ENCODE results near the gene CAMTA1. TPM values are rescaled to one million over a fixed set of nuclear protein-coding genes. Genes with fewer than 3 reads are reported as not detected.

Gene CAMTA1
- total RNA-seq, 1 donor from 2014 or later, result 77.6 TPM

DNA sequence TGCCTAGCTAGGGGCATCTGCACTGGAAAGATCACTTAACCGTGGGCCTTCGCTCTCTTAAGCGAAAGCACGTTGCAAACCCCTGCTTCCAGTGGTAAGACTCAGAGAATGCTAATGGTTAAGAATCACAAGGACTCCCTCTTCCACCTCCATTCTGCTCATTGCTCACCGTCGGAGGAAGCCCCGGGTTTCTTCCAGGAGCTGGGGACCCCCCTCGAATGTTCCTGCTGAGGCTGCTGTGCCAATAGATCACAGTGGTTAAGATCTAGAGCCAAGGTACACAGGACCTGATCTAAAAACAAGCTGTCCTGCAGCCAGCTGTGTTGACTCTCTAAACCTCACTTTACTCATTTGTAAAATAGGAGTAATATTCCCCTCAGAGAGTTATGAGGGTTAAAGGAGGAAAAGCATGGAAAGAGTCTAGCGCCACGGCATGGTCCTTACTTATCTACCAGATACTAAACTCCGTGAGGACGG lies 986.6 kb downstream of the CAMTA1 start:
- Mint-ChIP-seq H3K27ac (ENCODE audit: unreplicated experiment) (peak overlapping the region; percentile 86), H3K4me1 (ENCODE audit: low read depth, unreplicated experiment) (peaks cover 18% of the 10 kb centered on the region), H3K4me3 (ENCODE audit: unreplicated experiment) (peak overlapping the region; percentile 98), H3K27me3 (ENCODE audit: low read depth, unreplicated experiment) (no peaks in the 10 kb centered on the region), H3K9me3 (ENCODE audit: unreplicated experiment) (no peaks in the 10 kb centered on the region), H3K36me3 (ENCODE audit: low read depth, unreplicated experiment) (peaks cover 11% of the 10 kb centered on the region)
- FAIRE-seq (no peak), DNase-seq (ENCODE audit: low read depth) (no peak)
- peaks cover 50% of the 10 kb centered on the region for H3K79me2 ChIP-seq (ENCODE audit: insufficient read depth, low read length)
- peak overlapping the region; percentile 80 for H3K4me3 ChIP-seq (ENCODE audit: insufficient read depth, low read depth, low read length)
- H2AFZ ChIP-seq (ENCODE audit: low read depth, low read length), result peak overlapping the region; percentile 77
- H4K20me1 ChIP-seq (ENCODE audit: insufficient read depth, low read length), result peaks cover 25% of the 10 kb centered on the region
- H3K27me3 ChIP-seq (ENCODE audit: insufficient read depth, low read length), result no peaks in the 10 kb centered on the region
- H3K4me2 ChIP-seq (ENCODE audit: low read length), result peak overlapping the region; percentile 97
- H3K27ac ChIP-seq (ENCODE audit: low read depth, low read length), result peak overlapping the region; percentile 74
- TF ChIP-seq, protein P1, sequence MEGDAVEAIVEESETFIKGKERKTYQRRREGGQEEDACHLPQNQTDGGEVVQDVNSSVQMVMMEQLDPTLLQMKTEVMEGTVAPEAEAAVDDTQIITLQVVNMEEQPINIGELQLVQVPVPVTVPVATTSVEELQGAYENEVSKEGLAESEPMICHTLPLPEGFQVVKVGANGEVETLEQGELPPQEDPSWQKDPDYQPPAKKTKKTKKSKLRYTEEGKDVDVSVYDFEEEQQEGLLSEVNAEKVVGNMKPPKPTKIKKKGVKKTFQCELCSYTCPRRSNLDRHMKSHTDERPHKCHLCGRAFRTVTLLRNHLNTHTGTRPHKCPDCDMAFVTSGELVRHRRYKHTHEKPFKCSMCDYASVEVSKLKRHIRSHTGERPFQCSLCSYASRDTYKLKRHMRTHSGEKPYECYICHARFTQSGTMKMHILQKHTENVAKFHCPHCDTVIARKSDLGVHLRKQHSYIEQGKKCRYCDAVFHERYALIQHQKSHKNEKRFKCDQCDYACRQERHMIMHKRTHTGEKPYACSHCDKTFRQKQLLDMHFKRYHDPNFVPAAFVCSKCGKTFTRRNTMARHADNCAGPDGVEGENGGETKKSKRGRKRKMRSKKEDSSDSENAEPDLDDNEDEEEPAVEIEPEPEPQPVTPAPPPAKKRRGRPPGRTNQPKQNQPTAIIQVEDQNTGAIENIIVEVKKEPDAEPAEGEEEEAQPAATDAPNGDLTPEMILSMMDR (IDR thresholded peaks at IDR 0.05; ENCODE audit: insufficient read depth, low read depth, low read length), result no peak
- no peak for TF ChIP-seq EZH2 (IDR thresholded peaks at IDR 0.05; ENCODE audit: insufficient read depth, low read length)
- H3K9me3 ChIP-seq (ENCODE audit: insufficient read depth, low read depth, low read length), result no peaks in the 10 kb centered on the region
- peaks cover 12% of the 10 kb centered on the region for H3K4me1 ChIP-seq (ENCODE audit: insufficient read depth, low read length)
- peaks cover 11% of the 10 kb centered on the region for H3K36me3 ChIP-seq (ENCODE audit: insufficient read depth, low read length)
- peak overlapping the region; percentile 91 for H3K9ac ChIP-seq (ENCODE audit: low read length)

DNA sequence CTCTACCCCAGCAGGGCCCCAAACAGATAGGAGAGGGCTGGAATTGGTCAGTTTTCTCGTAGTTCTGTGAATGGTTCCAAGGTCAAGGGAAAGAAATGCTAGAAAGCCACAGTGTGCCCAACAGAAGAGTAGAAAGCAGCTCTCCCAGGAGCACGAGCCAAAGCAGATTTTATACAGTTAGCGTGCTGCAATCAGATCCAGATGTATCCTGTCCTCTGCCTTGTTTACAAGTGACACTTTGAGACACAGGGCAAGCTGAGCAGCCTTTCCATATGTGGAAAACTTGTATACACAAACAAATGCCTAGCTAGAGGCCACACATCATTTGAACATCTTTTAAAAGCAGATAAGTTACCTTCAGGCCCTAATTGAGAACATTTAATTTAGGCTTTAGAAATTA lies 992.3 kb downstream of the CAMTA1 start:
- Histone ChIP-seq H3K79me2 (ENCODE audit: insufficient read depth, low read length) (peaks cover 36% of the 10 kb centered on the region), H3K27me3 (ENCODE audit: insufficient read depth, low read length) (no peaks in the 10 kb centered on the region), H2AFZ (ENCODE audit: low read depth, low read length) (no peak overlapping the region), H3K4me3 (ENCODE audit: insufficient read depth, low read depth, low read length) (no peak overlapping the region), H3K9ac (ENCODE audit: low read length) (no peak overlapping the region), H3K4me2 (ENCODE audit: low read length) (no peak overlapping the region), H3K36me3 (ENCODE audit: insufficient read depth, low read length) (peaks cover 46% of the 10 kb centered on the region), H3K9me3 (ENCODE audit: insufficient read depth, low read depth, low read length) (no peaks in the 10 kb centered on the region), H3K4me1 (ENCODE audit: insufficient read depth, low read length) (no peaks in the 10 kb centered on the region), H4K20me1 (ENCODE audit: insufficient read depth, low read length) (peaks cover 27% of the 10 kb centered on the region), H3K27ac (ENCODE audit: low read depth, low read length) (no peak overlapping the region)
- H3K4me3 Mint-ChIP-seq (ENCODE audit: unreplicated experiment), result no peak overlapping the region
- DNase-seq (ENCODE audit: low read depth) (no peak), FAIRE-seq (no peak)
- no peaks in the 10 kb centered on the region for H3K27me3 Mint-ChIP-seq (ENCODE audit: low read depth, unreplicated experiment)
- H3K27ac Mint-ChIP-seq (ENCODE audit: unreplicated experiment), result no peak overlapping the region
- H3K9me3 Mint-ChIP-seq (ENCODE audit: unreplicated experiment), result no peaks in the 10 kb centered on the region
- H3K4me1 Mint-ChIP-seq (ENCODE audit: low read depth, unreplicated experiment), result peaks cover 11% of the 10 kb centered on the region
- peaks cover 16% of the 10 kb centered on the region for H3K36me3 Mint-ChIP-seq (ENCODE audit: low read depth, unreplicated experiment)
- TF ChIP-seq, protein P1 (IDR thresholded peaks at IDR 0.05; ENCODE audit: insufficient read depth, low read depth, low read length), result no peak
- no peak for TF ChIP-seq EZH2 (IDR thresholded peaks at IDR 0.05; ENCODE audit: insufficient read depth, low read length)

DNA sequence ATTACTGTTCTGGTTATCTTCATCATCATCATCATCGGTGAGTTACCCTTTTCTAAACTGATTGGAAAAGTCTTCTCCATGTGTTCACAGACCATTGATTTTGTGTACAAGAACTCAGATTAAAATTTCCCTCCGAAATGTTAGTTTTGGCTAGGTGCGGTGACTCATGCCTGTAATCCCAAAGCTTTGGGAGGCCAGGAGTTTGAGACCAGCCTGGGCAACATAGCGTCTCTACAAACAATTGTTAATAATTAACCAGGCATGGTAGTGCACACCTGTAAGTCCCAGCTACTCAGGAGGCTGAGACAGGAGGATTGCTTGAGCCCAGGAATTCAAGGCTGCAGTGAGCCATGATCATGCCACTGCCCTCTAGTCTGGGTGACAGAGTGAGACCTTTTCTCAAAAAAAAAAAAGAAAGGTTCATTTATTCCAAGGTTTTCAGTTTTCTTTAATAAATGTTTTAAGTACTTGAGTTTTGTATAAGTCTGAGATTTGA lies 992.9 kb downstream of the CAMTA1 start:
- Mint-ChIP-seq H3K27ac (ENCODE audit: unreplicated experiment) (no peak overlapping the region), H3K36me3 (ENCODE audit: low read depth, unreplicated experiment) (peaks cover 16% of the 10 kb centered on the region)
- no peak overlapping the region for H3K27ac ChIP-seq (ENCODE audit: low read depth, low read length)

More for the DNA sequence above, 992.9 kb downstream of the CAMTA1 start:
- peaks cover 30% of the 10 kb centered on the region for H3K79me2 ChIP-seq (ENCODE audit: insufficient read depth, low read length)
- H3K4me1 Mint-ChIP-seq (ENCODE audit: low read depth, unreplicated experiment), result peaks cover 7% of the 10 kb centered on the region
- no peak overlapping the region for H3K9ac ChIP-seq (ENCODE audit: low read length)
- no peak overlapping the region for H3K4me3 ChIP-seq (ENCODE audit: insufficient read depth, low read depth, low read length)
- TF ChIP-seq, protein P1 (IDR thresholded peaks at IDR 0.05; ENCODE audit: insufficient read depth, low read depth, low read length), result no peak
- no peak for TF ChIP-seq EZH2 (IDR thresholded peaks at IDR 0.05; ENCODE audit: insufficient read depth, low read length)
- H3K4me1 ChIP-seq (ENCODE audit: insufficient read depth, low read length), result peaks cover 4% of the 10 kb centered on the region
- peaks cover 27% of the 10 kb centered on the region for H4K20me1 ChIP-seq (ENCODE audit: insufficient read depth, low read length)
- FAIRE-seq (peak; percentile 45), DNase-seq (ENCODE audit: low read depth) (no peak)
- no peaks in the 10 kb centered on the region for H3K27me3 Mint-ChIP-seq (ENCODE audit: low read depth, unreplicated experiment)
- peaks cover 46% of the 10 kb centered on the region for H3K36me3 ChIP-seq (ENCODE audit: insufficient read depth, low read length)
- H3K27me3 ChIP-seq (ENCODE audit: insufficient read depth, low read length), result no peaks in the 10 kb centered on the region
- H2AFZ ChIP-seq (ENCODE audit: low read depth, low read length), result no peak overlapping the region
- H3K9me3 Mint-ChIP-seq (ENCODE audit: unreplicated experiment), result no peaks in the 10 kb centered on the region
- H3K9me3 ChIP-seq (ENCODE audit: insufficient read depth, low read depth, low read length), result no peaks in the 10 kb centered on the region
- no peak overlapping the region for H3K4me3 Mint-ChIP-seq (ENCODE audit: unreplicated experiment)
- no peak overlapping the region for H3K4me2 ChIP-seq (ENCODE audit: low read length)

Measured in astrocyte (in vitro differentiated cells and primary cell).